Karpas-422 (cell line): ENCODE measurements around the gene CENPX. TPM values are rescaled to one million over a fixed set of nuclear protein-coding genes. Genes with fewer than 3 reads are reported as not detected.

Experiments
- DNase-seq: peaks from one replicate; pipeline ENCODE4 v3.0.0-alpha.2; 2015
- H2AFZ ChIP-seq: fragments of 200-600 bp; sonication (generic); 2 replicates; pipeline ENCODE4 v1.6.1; 2014; ENCODE audit warnings: antibody characterized with exemption, low read length, mixed read lengths
- H3K27ac ChIP-seq: fragments of 200-600 bp; sonication (generic); 2 replicates; pipeline ENCODE4 v1.5.1; 2014; ENCODE audit warnings: mild to moderate bottlenecking, low read length, moderate library complexity
- H3K27me3 ChIP-seq: fragments of 200-600 bp; sonication (generic); 2 replicates; pipeline ENCODE4 v1.6.1; 2014; ENCODE audit warnings: low read length, mixed read lengths
- H3K36me3 ChIP-seq: fragments of 200-600 bp; sonication (generic); 2 replicates; pipeline ENCODE4 v1.6.1; 2014; ENCODE audit warnings: low read length, mixed read lengths; ENCODE audit not compliant: insufficient read depth
- H3K4me1 ChIP-seq: fragments of 200-600 bp; sonication (generic); 2 replicates; pipeline ENCODE4 v1.6.1; 2014; ENCODE audit warnings: mild to moderate bottlenecking, low read length, mixed read lengths
- H3K4me2 ChIP-seq: fragments of 200-600 bp; sonication (generic); 2 replicates; pipeline ENCODE4 v1.6.1; 2014; ENCODE audit warnings: low read length, low read depth, mild to moderate bottlenecking; ENCODE audit not compliant: poor library complexity, severe bottlenecking
- H3K4me3 ChIP-seq: fragments of 200-600 bp; sonication (generic); 2 replicates; pipeline ENCODE4 v1.5.1; 2014; ENCODE audit warnings: mild to moderate bottlenecking, antibody characterized with exemption, low read length, mixed read lengths
- H3K79me2 ChIP-seq: fragments of 200-600 bp; sonication (generic); 2 replicates; pipeline ENCODE4 v1.6.1; 2014; ENCODE audit warnings: mild to moderate bottlenecking, low read length, mixed read lengths
- H3K9ac ChIP-seq: fragments of 200-600 bp; sonication (generic); 2 replicates; pipeline ENCODE4 v1.6.0; 2014; ENCODE audit warnings: low read length
- H3K9me2 ChIP-seq: fragments of 200-600 bp; sonication (generic), shearing (Covaris generic); replicated peaks from 2 replicates; pipeline ENCODE4 v1.6.0; 2014; ENCODE audit warnings: mild to moderate bottlenecking, low read length, moderate library complexity; ENCODE audit not compliant: insufficient read depth
- H3K9me3 ChIP-seq: fragments of 300-700, 200-600 bp; sonication (generic); 2 replicates; pipeline ENCODE4 v1.6.1; 2014; ENCODE audit warnings: low read length, mixed read lengths
- H4K20me1 ChIP-seq: fragments of 200-600 bp; sonication (generic); 2 replicates; pipeline ENCODE4 v1.6.1; 2014; ENCODE audit warnings: mild to moderate bottlenecking, antibody characterized with exemption, low read length, low read depth; ENCODE audit not compliant: insufficient read depth
- total RNA-seq: library from RNA; depleted of rRNA; stranded (reverse); fragments of >200 nt; shearing (Covaris generic); gene quantifications from 2 replicates; pipeline ENCODE4 v1.2.3, GENCODE V29; 2014; ENCODE audit warnings: low replicate concordance

The CENPX gene
- total RNA-seq, 1 experiment from 2014 or later: 51.4 TPM

DNA sequence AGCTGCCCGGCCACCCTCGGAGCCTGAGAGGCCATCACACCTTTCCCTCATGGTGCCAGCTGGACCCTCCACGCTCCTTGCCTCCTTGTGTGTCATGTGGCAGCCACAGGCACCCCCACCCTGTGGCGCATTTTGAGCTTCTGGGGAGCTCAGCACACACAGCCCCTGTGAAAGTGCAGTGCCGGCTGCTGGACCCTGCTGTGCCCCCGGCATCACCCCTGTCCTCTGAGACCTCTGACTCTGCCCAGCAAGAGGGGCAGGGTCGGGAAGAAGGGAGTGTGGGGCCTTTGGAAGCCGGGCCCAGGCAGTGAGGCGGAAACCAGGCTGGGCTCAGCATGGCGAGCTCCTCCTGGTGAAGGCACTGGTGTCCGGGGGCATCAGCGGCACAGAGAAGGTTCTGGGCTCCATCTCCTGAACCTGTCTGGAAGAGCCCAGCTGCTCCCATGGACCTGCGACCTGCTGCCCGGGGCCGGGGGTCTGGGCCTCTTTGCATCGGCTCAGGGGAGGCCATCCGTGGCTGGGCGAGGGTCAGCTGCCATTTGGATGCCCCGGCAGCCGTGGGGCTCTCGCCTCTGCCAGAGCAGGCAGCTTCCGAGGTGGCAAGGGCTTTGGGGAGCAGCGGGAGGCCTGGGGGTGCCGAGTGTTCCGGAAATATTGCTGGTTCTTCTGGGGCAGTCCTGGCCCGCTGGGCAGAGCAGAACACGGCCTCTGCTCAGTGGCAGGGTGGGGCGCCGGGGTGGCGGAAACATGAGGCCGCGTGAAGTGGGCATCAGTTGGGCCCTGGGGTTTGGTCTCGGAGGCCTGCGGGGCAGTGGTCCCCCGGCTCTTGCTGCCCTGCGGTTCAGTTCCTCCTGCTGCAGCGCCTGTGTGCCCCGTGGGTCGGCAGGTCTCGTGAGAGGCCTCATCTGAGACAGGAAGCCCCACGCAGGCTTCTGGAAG lies 17.9 kb downstream of the CENPX start:
- Histone ChIP-seq H3K9ac (no peak overlapping the region), H3K4me1 (no peaks in the 10 kb centered on the region), H4K20me1 (no peaks in the 10 kb centered on the region), H3K9me3 (no peaks in the 10 kb centered on the region), H3K9me2 (no peaks in the 10 kb centered on the region), H3K79me2 (no peaks in the 10 kb centered on the region), H2AFZ (no peak overlapping the region), H3K27me3 (no peaks in the 10 kb centered on the region), H3K36me3 (no peaks in the 10 kb centered on the region), H3K27ac (no peak overlapping the region), H3K4me2 (no peak overlapping the region), H3K4me3 (no peak overlapping the region)
- DNase-seq: no peak

DNA sequence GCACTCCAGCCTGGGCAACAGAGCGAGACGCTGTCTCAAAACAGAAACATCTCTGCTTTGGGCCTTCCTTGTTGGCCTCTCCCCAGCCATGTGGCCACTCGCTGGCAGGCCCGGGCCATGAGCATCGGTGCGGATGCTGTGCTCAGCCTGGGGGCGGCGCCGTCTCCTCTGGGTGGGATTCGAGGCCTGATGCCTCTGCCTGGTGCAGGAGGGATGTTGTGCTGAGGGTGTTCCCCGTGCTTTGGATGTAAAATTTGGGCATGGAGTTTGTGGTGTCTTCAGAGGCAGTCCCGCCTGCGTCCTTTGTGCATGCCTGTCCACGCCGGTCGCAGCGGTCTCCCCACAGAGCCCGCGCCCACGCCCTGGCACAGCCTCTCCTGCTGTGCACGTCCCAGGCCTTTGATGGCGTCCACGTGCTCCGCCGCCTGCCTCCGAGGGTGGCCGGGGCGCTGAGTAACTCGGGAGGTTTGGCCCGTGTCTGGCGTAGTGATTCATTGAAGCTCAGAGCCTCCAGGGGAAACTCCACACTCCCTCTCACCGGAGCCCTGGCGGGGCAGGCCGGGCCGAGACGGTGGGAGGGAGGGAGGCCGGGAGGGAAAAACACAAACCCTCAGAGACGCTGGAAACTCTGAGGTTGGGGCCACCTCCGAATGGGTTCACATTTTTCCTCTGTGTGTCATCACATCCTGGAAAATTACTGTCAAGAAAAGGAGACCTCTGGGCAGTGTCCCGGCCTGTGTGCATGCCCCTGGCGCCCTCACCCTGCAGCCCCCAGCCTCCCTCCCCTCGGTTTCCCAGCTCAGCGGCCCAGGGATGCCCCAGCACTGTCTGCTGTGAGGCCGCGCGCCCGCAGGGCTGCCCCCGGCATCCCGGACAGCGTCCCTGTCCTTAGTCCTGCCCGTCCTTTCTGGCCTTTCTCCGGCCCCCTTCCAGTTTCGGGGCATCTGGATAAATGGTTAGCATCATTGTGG lies 19.0 kb downstream of the CENPX start:
- Histone ChIP-seq H3K9me3 (no peaks in the 10 kb centered on the region), H3K4me3 (no peak overlapping the region), H3K9me2 (no peaks in the 10 kb centered on the region), H3K27me3 (no peaks in the 10 kb centered on the region), H3K9ac (no peak overlapping the region), H2AFZ (no peak overlapping the region), H4K20me1 (no peaks in the 10 kb centered on the region), H3K4me2 (no peak overlapping the region), H3K4me1 (no peaks in the 10 kb centered on the region), H3K27ac (no peak overlapping the region), H3K79me2 (no peaks in the 10 kb centered on the region), H3K36me3 (no peaks in the 10 kb centered on the region)
- DNase-seq: no peak

DNA sequence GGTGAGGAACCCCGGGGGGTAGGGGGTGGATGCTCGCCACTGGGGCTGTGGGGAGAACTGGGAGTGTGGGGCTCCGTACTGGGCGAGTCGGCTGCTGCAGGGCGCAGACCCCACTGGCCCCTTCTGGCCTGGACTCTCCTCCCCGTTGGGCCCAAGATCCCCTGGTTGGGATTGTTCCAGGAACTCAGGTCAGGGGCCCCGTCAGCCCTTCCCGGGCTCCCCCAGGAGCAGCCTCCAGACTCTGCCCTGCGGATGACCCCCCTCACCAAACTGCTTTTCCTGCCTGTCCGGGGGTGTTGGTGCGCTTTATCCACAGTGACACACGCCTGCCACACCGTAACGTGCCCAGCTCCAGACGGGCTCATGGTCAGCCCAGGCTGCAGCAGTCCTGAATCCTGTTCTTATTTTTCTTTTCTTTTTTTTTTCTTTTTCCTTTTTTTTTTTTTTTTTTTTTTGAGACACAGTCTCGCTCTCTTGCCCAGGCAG lies 21.1 kb downstream of the CENPX start:
- H3K9me2 ChIP-seq: no peaks in the 10 kb centered on the region
- H3K4me1 ChIP-seq: no peaks in the 10 kb centered on the region
- H3K27ac ChIP-seq: no peak overlapping the region
- H3K4me3 ChIP-seq: no peak overlapping the region
- H3K79me2 ChIP-seq: no peaks in the 10 kb centered on the region
- H3K27me3 ChIP-seq: no peaks in the 10 kb centered on the region
- H3K9ac ChIP-seq: no peak overlapping the region
- no peak overlapping the region for H2AFZ ChIP-seq
- H3K36me3 ChIP-seq: no peaks in the 10 kb centered on the region
- DNase-seq: no peak
- H4K20me1 ChIP-seq: no peaks in the 10 kb centered on the region
- H3K4me2 ChIP-seq: no peak overlapping the region
- no peaks in the 10 kb centered on the region for H3K9me3 ChIP-seq

DNA sequence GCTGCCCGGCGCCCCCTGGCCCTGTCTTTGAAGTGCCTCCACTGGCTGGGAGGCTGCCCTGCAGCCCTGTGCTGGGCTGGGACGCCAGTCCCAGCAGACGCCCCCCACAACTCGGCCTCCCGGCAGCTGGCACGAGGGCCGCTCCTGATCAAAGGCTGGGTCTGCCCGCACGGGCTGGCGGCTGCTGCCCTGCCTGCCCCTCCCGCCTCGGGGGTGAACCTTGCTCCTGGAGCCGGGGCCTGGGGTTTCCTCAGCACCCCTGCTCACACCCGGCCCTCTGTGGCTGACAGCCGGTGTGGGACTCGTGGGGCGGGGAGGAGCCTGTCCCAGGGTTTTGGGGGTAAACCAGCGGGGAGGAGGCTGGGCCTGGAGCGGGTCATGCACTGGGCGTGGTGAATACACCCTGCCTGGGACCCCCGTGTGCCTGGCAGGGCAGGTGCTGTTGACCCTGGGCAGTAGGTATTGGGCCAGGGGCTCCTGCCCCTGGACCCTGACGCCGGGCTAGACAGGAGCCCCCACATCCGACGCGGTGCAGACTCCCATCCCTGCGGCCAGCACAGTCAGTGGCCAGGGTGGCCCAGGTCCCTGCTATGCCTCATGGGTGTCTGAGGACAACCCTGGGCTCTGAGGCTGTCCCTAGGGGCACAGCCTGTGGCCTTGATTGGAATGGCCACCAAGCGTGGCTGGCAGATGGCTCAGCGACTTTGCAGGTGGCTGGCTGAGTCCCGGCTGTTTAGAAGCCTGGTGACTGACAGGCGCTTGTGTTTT lies 21.7 kb downstream of the CENPX start:
- H3K36me3 ChIP-seq: no peaks in the 10 kb centered on the region
- no peaks in the 10 kb centered on the region for H3K27me3 ChIP-seq
- no peak overlapping the region for H3K4me3 ChIP-seq
- H3K9me2 ChIP-seq: no peaks in the 10 kb centered on the region
- H3K27ac ChIP-seq: no peak overlapping the region
- H2AFZ ChIP-seq: no peak overlapping the region
- H3K9ac ChIP-seq: no peak overlapping the region
- H3K9me3 ChIP-seq: no peaks in the 10 kb centered on the region
- no peaks in the 10 kb centered on the region for H3K4me1 ChIP-seq
- H4K20me1 ChIP-seq: no peaks in the 10 kb centered on the region
- no peaks in the 10 kb centered on the region for H3K79me2 ChIP-seq
- DNase-seq: no peak
- H3K4me2 ChIP-seq: no peak overlapping the region

DNA sequence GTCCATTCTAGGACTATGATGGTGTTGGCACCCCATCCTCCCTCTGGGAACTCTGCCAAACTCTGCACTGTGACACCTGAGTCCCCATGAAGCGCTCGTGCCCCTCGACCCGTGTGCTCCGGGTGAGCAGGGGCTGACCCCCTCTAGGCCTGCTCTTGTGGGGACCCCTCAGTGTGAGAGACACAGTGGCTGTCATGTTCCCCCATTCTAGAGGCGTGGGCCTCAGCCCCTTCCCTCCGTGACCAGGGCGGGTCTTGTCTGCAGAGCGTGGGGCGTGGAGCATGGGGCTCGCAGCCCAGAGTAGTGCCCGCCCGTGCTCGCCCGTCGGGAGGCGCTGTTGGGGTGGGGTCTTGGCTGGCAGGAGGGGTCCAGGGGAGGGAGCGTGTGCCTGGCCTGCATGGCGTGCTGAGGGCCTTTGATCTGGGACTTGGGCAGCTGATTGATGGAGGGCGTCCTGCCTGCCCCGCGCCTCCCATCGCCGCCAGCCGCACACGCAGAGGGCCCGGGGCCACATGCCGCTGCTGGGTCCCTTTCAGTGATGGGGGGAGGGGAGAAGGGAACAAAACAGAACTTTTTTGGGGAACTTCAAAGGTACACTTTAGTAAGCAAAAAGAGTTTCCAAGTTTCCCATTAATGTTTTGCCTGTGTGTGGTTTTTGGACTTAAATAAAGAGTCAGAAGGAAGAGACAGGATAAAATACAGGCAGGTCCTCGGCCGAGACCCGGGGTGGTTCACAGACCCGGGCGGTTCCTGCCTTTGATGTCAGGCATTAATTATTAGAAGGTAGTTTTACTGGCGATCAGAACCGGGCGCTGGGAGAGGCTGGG lies 22.5 kb downstream of the CENPX start:
- Histone ChIP-seq H3K79me2 (no peaks in the 10 kb centered on the region), H3K4me3 (no peak overlapping the region), H3K4me1 (no peaks in the 10 kb centered on the region), H3K27me3 (no peaks in the 10 kb centered on the region), H3K27ac (no peak overlapping the region), H3K9ac (no peak overlapping the region), H3K9me2 (no peaks in the 10 kb centered on the region), H2AFZ (no peak overlapping the region), H3K4me2 (no peak overlapping the region), H4K20me1 (no peaks in the 10 kb centered on the region), H3K9me3 (no peaks in the 10 kb centered on the region), H3K36me3 (no peaks in the 10 kb centered on the region)
- DNase-seq: no peak

DNA sequence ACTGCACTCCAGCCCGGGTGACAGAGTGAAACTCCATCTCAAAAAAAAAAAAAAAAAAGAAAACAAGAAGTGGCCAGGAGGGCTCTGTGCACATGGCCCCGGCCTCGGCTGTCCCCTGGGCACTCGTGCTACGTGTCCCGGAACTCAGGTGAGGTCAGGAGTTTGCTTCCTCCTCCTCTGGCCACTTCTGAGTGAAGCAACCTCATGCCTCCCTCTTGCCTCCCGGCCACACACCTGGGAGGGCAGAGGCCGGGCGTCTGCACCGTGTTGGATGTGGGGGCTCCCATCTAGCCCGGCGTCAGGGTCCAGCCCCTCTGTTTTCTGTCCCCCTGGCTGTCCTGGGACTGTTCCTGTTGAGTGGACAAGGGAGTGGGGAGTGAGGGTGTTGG lies 23.1 kb downstream of the CENPX start:
- no peaks in the 10 kb centered on the region for H3K36me3 ChIP-seq
- no peaks in the 10 kb centered on the region for H3K27me3 ChIP-seq
- no peaks in the 10 kb centered on the region for H3K4me1 ChIP-seq
- no peak overlapping the region for H3K4me3 ChIP-seq
- no peak overlapping the region for H3K4me2 ChIP-seq
- H3K27ac ChIP-seq: no peak overlapping the region
- H4K20me1 ChIP-seq: no peaks in the 10 kb centered on the region
- H3K9me3 ChIP-seq: no peaks in the 10 kb centered on the region
- H3K9me2 ChIP-seq: no peaks in the 10 kb centered on the region
- H3K9ac ChIP-seq: no peak overlapping the region
- H2AFZ ChIP-seq: no peak overlapping the region
- H3K79me2 ChIP-seq: no peaks in the 10 kb centered on the region
- DNase-seq: no peak

DNA sequence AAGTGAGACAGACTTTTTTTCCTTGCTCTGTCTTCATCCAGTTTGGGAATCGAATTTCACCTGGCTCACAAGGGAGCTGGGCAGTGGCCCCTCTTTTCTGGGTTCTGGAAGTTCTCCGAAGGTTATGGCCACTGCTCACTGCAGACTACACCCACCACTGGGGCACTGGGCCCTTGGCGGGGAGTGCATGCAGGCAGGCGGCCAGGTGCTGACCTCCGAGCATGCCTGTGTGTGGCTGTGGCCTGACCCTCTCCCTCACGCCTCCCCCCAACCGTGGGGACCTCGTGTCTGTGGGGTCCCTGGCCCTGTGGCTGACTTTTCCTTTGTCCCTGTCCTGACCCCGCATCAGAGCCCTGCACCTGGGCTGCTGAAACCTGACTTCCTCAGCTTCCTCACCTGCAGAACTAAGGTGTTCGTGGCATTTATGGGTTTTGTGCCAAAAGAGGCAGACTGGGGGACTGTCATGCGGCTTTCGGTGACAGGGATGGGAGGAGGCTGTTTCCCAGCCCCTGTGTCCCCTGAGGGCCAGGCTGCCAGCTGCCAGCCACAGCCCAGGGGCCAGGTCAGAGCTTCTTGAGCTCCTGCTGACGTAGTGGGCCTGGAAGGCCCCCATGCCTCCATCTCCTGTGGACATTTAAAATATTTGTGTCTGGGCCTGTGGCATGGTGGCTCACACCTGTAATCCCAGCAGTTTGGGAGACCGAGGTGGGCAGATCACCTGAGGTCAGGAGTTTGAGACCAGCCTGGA lies 23.8 kb downstream of the CENPX start:
- H3K4me2 ChIP-seq: no peak overlapping the region
- no peaks in the 10 kb centered on the region for H3K9me3 ChIP-seq
- H3K79me2 ChIP-seq: no peaks in the 10 kb centered on the region
- H3K36me3 ChIP-seq: no peaks in the 10 kb centered on the region
- no peak overlapping the region for H2AFZ ChIP-seq
- H4K20me1 ChIP-seq: no peaks in the 10 kb centered on the region
- no peak overlapping the region for H3K27ac ChIP-seq
- no peak overlapping the region for H3K4me3 ChIP-seq
- DNase-seq: no peak
- H3K9me2 ChIP-seq: no peaks in the 10 kb centered on the region
- H3K27me3 ChIP-seq: no peaks in the 10 kb centered on the region
- no peaks in the 10 kb centered on the region for H3K4me1 ChIP-seq
- H3K9ac ChIP-seq: no peak overlapping the region
